BLaER1 treated with 17β-estradiol and CSF1 and Interleukin-3, amounts not matched to agents 10 nM and 100 nM (cell line): Measurements from ENCODE around the gene KDM6B.
"Not testable (repeated sequence)": the region's sequence is repeated elsewhere in the genome, so short reads cannot be mapped to it uniquely, and the experiment has no call there.

ENCODE experiments used
- H3K27ac ChIP-seq, 11 experiments: shearing (Covaris generic); formaldehyde crosslinking; 2 replicates each; pipeline ENCODE4 v1.8.1; 2022
- H3K27me3 ChIP-seq, 11 experiments: shearing (Covaris generic); formaldehyde crosslinking; 2 replicates each; pipeline ENCODE4 v1.8.1; 2022
- H3K36me3 ChIP-seq, 11 experiments: shearing (Covaris generic); formaldehyde crosslinking; 2 replicates each; pipeline ENCODE4 v1.8.1; 2022
- H3K4me1 ChIP-seq, 10 experiments: shearing (Covaris generic); formaldehyde crosslinking; 2 replicates each; pipeline ENCODE4 v1.8.1; 2022
- H3K4me2 ChIP-seq, 11 experiments: shearing (Covaris generic); formaldehyde crosslinking; 2 replicates each; pipeline ENCODE4 v1.8.1; 2022
- H3K4me3 ChIP-seq, 10 experiments: shearing (Covaris generic); formaldehyde crosslinking; 2 replicates each; pipeline ENCODE4 v1.8.1; 2022
- H3K9ac ChIP-seq, 11 experiments: shearing (Covaris generic); formaldehyde crosslinking; 2 replicates each; pipeline ENCODE4 v1.8.1; 2022
- H3K9me3 ChIP-seq, 11 experiments: shearing (Covaris generic); formaldehyde crosslinking; replicated peaks in 1 of 11; 2 replicates each; pipeline ENCODE4 v1.8.1; 2022
- H4K20me1 ChIP-seq, 11 experiments: shearing (Covaris generic); formaldehyde crosslinking; 2 replicates each; pipeline ENCODE4 v1.8.1; 2022
- Cebpa-rat ChIP-seq, 11 experiments: shearing (Covaris generic); IDR thresholded peaks; 2 replicates each; pipeline ENCODE4 v1.8.1; 2022

Gene KDM6B

DNA sequence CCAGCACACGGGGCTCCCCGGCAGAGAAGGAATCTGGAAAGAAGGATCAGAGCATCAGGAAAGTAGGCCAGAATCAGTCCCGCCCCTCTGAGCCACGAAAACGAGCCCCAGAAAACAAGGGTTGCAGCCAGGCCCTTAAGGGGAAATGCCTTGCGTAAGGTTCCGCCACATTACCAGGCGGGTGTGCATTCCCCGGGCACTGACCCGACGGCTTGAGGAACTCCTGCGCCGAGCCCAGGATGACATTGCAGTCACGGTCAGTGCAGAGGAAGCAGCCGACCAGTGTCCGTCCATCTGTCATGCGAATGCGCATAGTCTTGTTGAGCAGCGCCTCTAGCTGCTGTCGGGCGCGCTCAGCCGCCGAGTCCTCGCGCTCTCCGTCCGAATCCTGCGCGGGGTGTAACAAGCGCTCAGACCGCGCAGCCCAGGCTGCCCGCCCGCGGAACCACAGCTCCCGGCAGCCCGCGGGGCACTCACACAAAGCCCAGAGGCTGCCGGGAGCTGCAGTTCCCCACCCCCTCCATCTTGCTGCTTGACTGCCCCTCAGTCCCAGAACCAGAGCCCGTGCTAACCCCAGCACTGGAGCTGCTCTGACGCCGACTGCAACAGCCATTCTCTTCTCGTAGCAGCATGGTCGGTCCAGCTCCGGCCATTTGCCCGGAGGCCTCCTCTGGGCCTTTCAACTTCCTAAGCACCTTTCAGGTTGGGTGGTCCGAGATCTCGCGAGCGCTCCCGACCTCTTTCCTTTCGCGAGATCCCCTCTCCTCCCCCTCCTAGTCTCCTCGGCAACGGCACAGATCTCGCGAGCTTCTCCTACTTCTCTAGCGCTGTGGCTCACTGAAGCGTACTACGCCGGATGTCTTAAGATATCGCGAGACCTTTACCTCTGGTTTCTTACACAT, 23.0 kb downstream of the KDM6B start, which contains the start of gene NAA38:
Gene NAA38 (minus strand): TSS at position 749 of the 902 bp plus-strand sequence. CDS start 96 bp downstream, at position 653.
- Histone ChIP-seq H3K4me3 (peak within 1 kb of the TSS; percentile 57 to 82 (median 73)), H3K4me1 (peaks cover 34 to 52% (median 43%) of the 10 kb centered on the region in 10 experiments), H4K20me1 (peaks cover 9 to 37% (median 14%) of the 10 kb centered on the region in 11 experiments; a peak in 20 of 22 replicates), H3K27ac (peak within 1 kb of the TSS; percentile 80 to 99 (median 96)), H3K9ac (peak within 1 kb of the TSS; percentile 87 to 97 (median 94)), H3K4me2 (peak within 1 kb of the TSS; percentile 91 to 100 (median 98)), H3K27me3 (no peaks in the 10 kb centered on the region), H3K36me3 (peaks cover 33 to 67% (median 59%) of the 10 kb centered on the region in 11 experiments), H3K9me3 (no peaks in the 10 kb centered on the region)
- TF ChIP-seq Cebpa-rat (IDR thresholded peaks at IDR 0.05): peak in 9 of 11 experiments; percentile 45 to 73 (median 65); a peak in 9 of 22 replicates

DNA sequence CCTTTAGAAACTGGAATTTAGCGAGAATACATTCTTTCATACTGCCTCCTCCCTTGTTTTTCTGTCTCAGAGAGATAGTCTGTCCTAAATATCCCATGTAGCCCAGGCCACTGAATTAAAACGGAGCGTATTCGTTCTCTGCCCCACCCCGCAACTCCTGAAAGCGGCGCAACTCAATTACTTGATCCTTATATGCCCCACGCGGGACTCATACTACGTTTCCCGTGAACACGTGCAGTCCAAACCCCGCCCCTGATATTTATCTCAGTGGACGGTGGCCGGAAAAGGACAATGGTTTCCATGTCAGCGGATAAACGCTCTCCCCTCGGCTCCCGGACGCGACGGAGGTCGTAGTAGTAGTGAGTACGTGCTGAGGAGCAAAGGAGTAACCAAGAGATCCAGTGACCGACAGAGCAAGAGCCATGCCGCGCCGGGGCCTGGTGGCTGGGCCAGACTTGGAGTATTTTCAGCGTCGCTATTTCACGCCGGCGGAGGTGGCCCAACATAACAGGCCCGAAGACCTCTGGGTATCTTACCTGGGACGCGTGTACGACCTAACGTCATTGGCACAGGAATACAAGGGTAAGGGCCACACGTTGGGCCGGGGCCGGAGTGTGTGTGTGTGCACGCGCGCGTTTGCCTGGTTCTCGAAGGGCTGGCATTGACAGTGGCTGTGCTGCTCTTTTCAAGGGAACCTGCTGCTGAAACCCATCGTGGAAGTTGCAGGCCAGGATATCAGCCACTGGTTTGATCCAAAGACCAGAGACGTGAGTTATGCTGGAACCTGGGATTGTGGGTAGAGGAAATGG, 23.9 kb downstream of the KDM6B start, which contains the start of gene CYB5D1:
Gene CYB5D1 (plus strand): TSS at position 291 of the 809 bp plus-strand sequence. CDS start 132 bp downstream, at position 423.
- Histone ChIP-seq H3K36me3 (peaks cover 25 to 61% (median 51%) of the 10 kb centered on the region in 11 experiments), H3K4me2 (peak within 1 kb of the TSS; percentile 91 to 100 (median 98)), H3K9me3 (no peaks in the 10 kb centered on the region), H3K4me1 (peaks cover 31 to 45% (median 38%) of the 10 kb centered on the region in 10 experiments), H3K27ac (peak within 1 kb of the TSS; percentile 80 to 99 (median 96)), H3K27me3 (no peaks in the 10 kb centered on the region), H3K9ac (peak within 1 kb of the TSS; percentile 87 to 97 (median 94)), H3K4me3 (peak within 1 kb of the TSS; percentile 57 to 82 (median 73)), H4K20me1 (peaks cover 2 to 29% (median 7%) of the 10 kb centered on the region in 11 experiments; a peak in 16 of 22 replicates)
- no peak for TF ChIP-seq Cebpa-rat (IDR thresholded peaks at IDR 0.05)

- H3K9me3 ChIP-seq: no peaks in the 10 kb centered on the region
- H3K27me3 ChIP-seq: no peaks in the 10 kb centered on the region
- H3K36me3 ChIP-seq: peaks cover 19 to 61% (median 46%) of the 10 kb centered on the region in 11 experiments
- TF ChIP-seq Cebpa-rat (IDR thresholded peaks at IDR 0.05): no peak
- H3K27ac ChIP-seq: peak overlapping the region; percentile 80 to 99 (median 96); a peak in 21 of 22 replicates
- peaks cover 31 to 45% (median 38%) of the 10 kb centered on the region in 10 experiments for H3K4me1 ChIP-seq
- peak overlapping the region; percentile 87 to 97 (median 94) for H3K9ac ChIP-seq
- peak overlapping the region; percentile 85 to 100 (median 98) for H3K4me2 ChIP-seq
- H4K20me1 ChIP-seq: peaks cover 0 to 23% (median 2%) of the 10 kb centered on the region in 11 experiments; a peak in 9 of 22 replicates
- peak overlapping the region; percentile 57 to 82 (median 73) for H3K4me3 ChIP-seq
Observed at GRCh38 chr17:7858522-7858810, 24.4 kb downstream of the KDM6B start.

DNA sequence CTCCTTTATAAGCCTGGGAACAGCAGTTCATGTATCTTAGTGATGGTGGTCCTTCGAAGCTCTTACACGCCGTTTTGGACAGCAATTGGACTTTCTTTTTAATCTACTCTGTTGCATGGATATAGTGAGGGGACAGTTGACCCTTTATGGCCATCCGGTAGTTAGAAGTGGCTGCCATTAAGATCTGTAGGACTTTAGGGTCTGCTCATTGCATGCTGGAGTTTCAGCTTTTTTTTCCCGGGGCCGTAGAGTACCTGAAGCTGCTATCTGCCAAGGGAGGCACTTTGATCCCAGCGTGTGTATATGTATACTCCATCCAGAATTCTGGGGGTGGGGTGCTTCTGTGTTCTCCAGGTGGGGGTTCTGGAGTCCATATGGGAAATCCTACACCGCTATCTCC, 25.0 kb downstream of the KDM6B start:
- Histone ChIP-seq H3K4me3 (peak overlapping the region in 9 of 10 experiments; percentile 65 to 82 (median 74); a peak in 15 of 20 replicates), H4K20me1 (peaks cover 0 to 18% (median 2%) of the 10 kb centered on the region in 11 experiments; a peak in 7 of 22 replicates), H3K27me3 (no peaks in the 10 kb centered on the region), H3K27ac (peak overlapping the region in 9 of 11 experiments; percentile 89 to 99 (median 97); a peak in 14 of 22 replicates), H3K9ac (peak overlapping the region; percentile 87 to 97 (median 94)), H3K36me3 (peaks cover 14 to 61% (median 42%) of the 10 kb centered on the region in 11 experiments; a peak in 20 of 22 replicates), H3K4me2 (peak overlapping the region; percentile 85 to 100 (median 98)), H3K4me1 (peaks cover 31 to 45% (median 38%) of the 10 kb centered on the region in 10 experiments), H3K9me3 (no peaks in the 10 kb centered on the region)
- no peak for TF ChIP-seq Cebpa-rat (IDR thresholded peaks at IDR 0.05)

DNA sequence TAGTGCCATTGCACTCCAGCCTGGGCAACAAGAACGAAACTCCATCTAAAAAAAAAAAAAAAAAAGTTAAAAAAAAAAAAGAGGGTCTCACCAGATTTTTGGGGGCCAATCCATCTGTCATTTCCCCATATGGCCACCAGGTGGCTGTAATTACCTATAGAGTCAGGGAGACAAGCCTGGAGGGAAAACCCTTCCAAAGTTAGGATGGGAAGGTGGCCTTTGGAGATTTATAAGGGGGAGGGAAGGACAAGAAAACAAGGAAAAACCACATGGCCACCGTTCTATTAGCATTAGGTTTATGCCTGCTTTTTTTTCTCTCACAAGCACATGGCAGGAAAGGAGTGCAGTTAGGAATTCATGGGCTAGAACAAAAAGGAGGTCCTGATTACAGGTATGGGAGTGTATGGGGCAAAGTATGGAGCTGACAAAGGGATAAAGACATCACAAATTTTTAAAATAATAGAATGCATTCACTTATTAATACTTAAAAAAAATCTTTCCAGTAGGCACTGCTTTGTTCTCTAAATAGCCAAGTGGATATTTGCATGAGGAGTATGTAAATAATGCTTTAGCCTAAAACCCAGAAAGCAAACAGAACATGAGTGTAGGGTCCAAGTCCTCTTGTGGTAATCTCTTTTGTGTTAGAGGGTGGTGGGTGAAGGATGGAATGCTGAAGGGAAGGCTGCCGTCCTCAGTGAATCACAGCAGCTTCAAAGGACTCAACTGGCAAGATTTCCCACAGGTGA, 28.8 kb downstream of the KDM6B start:
- Histone ChIP-seq H3K4me1 (peaks cover 18 to 36% (median 26%) of the 10 kb centered on the region in 10 experiments), H3K27ac (no peak overlapping the region), H3K4me3 (no peak overlapping the region), H3K9me3 (no peaks in the 10 kb centered on the region), H3K4me2 (no peak overlapping the region), H3K36me3 (peaks cover 4 to 69% (median 36%) of the 10 kb centered on the region in 11 experiments; a peak in 19 of 22 replicates), H3K9ac (no peak overlapping the region), H3K27me3 (no peaks in the 10 kb centered on the region), H4K20me1 (peaks cover 0 to 2% (median 0%) of the 10 kb centered on the region in 11 experiments; a peak in 2 of 22 replicates)
- TF ChIP-seq Cebpa-rat (IDR thresholded peaks at IDR 0.05): no peak

GRCh38 chr17:7864384-7864783, 30.4 kb downstream of the KDM6B start:
- peaks cover 17 to 36% (median 26%) of the 10 kb centered on the region in 10 experiments for H3K4me1 ChIP-seq
- H3K9me3 ChIP-seq: not testable (repeated sequence)

DNA sequence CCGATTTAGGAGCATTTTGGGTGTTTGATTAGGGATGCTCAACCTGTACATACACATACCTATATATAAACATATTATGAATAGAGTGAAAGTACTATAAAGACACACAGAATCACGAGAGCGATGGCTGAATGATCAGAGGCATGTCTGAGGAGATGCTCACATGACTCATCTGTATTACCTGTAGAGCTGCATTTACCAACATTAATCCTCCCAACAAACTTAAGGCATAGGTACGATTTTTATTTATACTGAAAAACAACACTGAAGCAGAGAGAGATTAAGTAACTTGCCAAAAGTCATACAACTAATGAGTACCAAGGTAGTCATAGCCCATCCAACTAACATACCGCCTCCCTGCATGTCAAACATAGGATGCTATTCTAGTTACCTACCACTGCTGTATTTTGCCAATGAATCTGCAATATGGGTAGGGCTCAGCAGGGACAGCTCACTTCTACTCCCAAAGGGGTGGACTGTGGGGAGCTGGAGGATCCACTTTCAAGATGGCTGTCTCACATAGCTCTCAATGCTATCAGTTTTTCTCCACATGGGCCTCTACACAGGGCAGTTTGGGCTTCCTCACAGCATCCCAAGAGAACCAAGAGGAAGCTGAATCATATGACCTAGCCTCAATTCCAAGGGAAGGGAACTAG, 31.1 kb downstream of the KDM6B start:
- Histone ChIP-seq H3K4me2 (no peak overlapping the region), H3K9ac (no peak overlapping the region), H3K4me1 (peaks cover 25 to 40% (median 30%) of the 10 kb centered on the region in 10 experiments), H3K4me3 (no peak overlapping the region), H4K20me1 (peaks cover 0 to 2% (median 0%) of the 10 kb centered on the region in 11 experiments; a peak in 2 of 22 replicates), H3K27ac (0 out of 22 replicates have a peak overlapping the region, but pooled peaks of 1 of the 11 experiments have one; percentile 2), H3K36me3 (peaks cover 4 to 55% (median 25%) of the 10 kb centered on the region in 11 experiments; a peak in 19 of 22 replicates), H3K9me3 (no peaks in the 10 kb centered on the region), H3K27me3 (no peaks in the 10 kb centered on the region)
- no peak for TF ChIP-seq Cebpa-rat (IDR thresholded peaks at IDR 0.05)

More at GRCh38 chr17:7864384-7864783, 30.4 kb downstream of the KDM6B start:
- H3K27ac ChIP-seq, H3K27me3 ChIP-seq, H3K4me3 ChIP-seq, H3K4me2 ChIP-seq, H4K20me1 ChIP-seq: not testable (repeated sequence)
- peak overlapping the region in 4 of 11 experiments; percentile 6 to 37 (median 20); a peak in 2 of 22 replicates for H3K9ac ChIP-seq
- H3K36me3 ChIP-seq: peaks cover 4 to 62% (median 33%) of the 10 kb centered on the region in 11 experiments; a peak in 19 of 22 replicates
